GM12892 (cell line): Measurements from ENCODE around the gene KRT72.

Experiments
- DNase-seq: peaks from one replicate; pipeline ENCODE4 v3.0.0; 2011; ENCODE audit not compliant: insufficient read length
- FAIRE-seq: peaks from 2 replicates; lab custom pipeline; 2011; peaks lifted over from hg19 to GRCh38; lab: Jason Lieb, UNC
- POLR2A ChIP-seq: IDR thresholded peaks from 2 replicates; pipeline ENCODE4 v1.6.1; 2011; ENCODE audit warnings: low read depth, low read length, control low read depth
- POLR2AphosphoS5 ChIP-seq: IDR thresholded peaks from 2 replicates; pipeline ENCODE4 v1.6.1; 2011; ENCODE audit warnings: low read depth, low read length, control low read depth
- TAF1 ChIP-seq: IDR thresholded peaks from 2 replicates; pipeline ENCODE4 v1.6.1; 2011; ENCODE audit warnings: low read depth, mild to moderate bottlenecking, control low read depth, low read length, borderline replicate concordance

KRT72 gene

GRCh38 chr12:52636592-52637258 is 35.5 kb upstream of the KRT72 start:
- FAIRE-seq: no peak
- no peak for DNase-seq
- no peak for TF ChIP-seq POLR2A
- TF ChIP-seq POLR2AphosphoS5: no peak
- TF ChIP-seq TAF1: no peak

- FAIRE-seq (no peak), DNase-seq (no peak)
- TF ChIP-seq POLR2AphosphoS5 (no peak), TAF1 (no peak), POLR2A (no peak)
Observed at GRCh38 chr12:52636189-52636588, 34.9 kb upstream of the KRT72 start.

GRCh38 chr12:52634266-52635056 is 33.2 kb upstream of the KRT72 start:
- no peak for DNase-seq
- TF ChIP-seq POLR2A: no peak
- no peak for TF ChIP-seq POLR2AphosphoS5
- TF ChIP-seq TAF1: no peak
- FAIRE-seq: no peak

- FAIRE-seq (no peak), DNase-seq (no peak)
- TF ChIP-seq TAF1 (no peak), POLR2AphosphoS5 (no peak), POLR2A (no peak)
Observed at GRCh38 chr12:52633383-52633782, 32.1 kb upstream of the KRT72 start.

GRCh38 chr12:52632656-52633055 is 31.4 kb upstream of the KRT72 start:
- no peak for DNase-seq
- no peak for FAIRE-seq
- no peak for TF ChIP-seq TAF1
- no peak for TF ChIP-seq POLR2AphosphoS5
- TF ChIP-seq POLR2A: no peak

GRCh38 chr12:52631676-52632459 is 30.6 kb upstream of the KRT72 start:
- no peak for TF ChIP-seq POLR2A
- TF ChIP-seq TAF1: no peak
- no peak for TF ChIP-seq POLR2AphosphoS5
- FAIRE-seq (no peak), DNase-seq (no peak)

- TF ChIP-seq POLR2A (no peak), TAF1 (no peak), POLR2AphosphoS5 (no peak)
- DNase-seq (no peak), FAIRE-seq (no peak)
Observed at GRCh38 chr12:52631264-52631663, 30.0 kb upstream of the KRT72 start.

- TF ChIP-seq TAF1 (no peak), POLR2A (no peak), POLR2AphosphoS5 (no peak)
- FAIRE-seq (no peak), DNase-seq (no peak)
Observed at GRCh38 chr12:52630599-52631200, 29.4 kb upstream of the KRT72 start.

- no peak for TF ChIP-seq TAF1
- no peak for TF ChIP-seq POLR2AphosphoS5
- no peak for TF ChIP-seq POLR2A
- FAIRE-seq (no peak), DNase-seq (no peak)
Observed at GRCh38 chr12:52630008-52630500, 28.8 kb upstream of the KRT72 start.

GRCh38 chr12:52629281-52630007 is 28.2 kb upstream of the KRT72 start:
- FAIRE-seq (no peak), DNase-seq (no peak)
- TF ChIP-seq POLR2AphosphoS5 (no peak), POLR2A (no peak), TAF1 (no peak)
